RPMI8226 (cell line): Measurements from ENCODE around the gene DCAF16.
"Not testable (repeated sequence)": the region's sequence is repeated elsewhere in the genome, so short reads cannot be mapped to it uniquely, and the experiment has no call there.

Experiments used
- DNase-seq: peaks from one replicate; pipeline ENCODE4 v3.0.0-alpha.2; 2015

Gene DCAF16

GRCh38 chr4:17810260-17811077, at the start of gene DCAF16, which contains the start of gene NCAPG:
TSS of gene DCAF16 (minus strand) at chr4:17810757. CDS start at chr4:17804141, 6,616 bp downstream.
TSS of gene NCAPG (plus strand) at chr4:17810979. CDS start at chr4:17811078, 99 bp downstream.
- DNase-seq = peak; percentile 98

- DNase-seq = no peak
Observed at GRCh38 chr4:17859793-17860406, 49.3 kb upstream of the DCAF16 start.

GRCh38 chr4:17854036-17854435, 43.5 kb upstream of the DCAF16 start:
- no peak for DNase-seq

DNA sequence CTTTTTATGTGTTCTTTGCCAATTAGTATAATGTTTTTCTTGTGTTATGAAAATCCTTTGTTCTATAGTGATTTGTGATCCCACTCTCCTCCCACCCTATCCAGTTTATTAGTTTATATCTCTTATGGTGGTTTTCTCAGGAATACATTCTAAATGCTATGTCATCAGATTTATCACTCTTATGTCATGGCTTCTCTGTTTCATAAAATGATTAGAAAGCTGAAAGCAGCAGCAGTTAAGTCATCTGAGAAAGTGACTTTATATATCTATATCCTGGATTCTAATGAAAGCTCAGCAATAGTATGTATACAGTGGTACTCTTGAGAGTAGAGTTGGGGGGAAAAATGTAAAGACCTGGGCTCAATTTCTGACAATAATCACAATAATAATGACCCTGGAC, 41.4 kb upstream of the DCAF16 start:
- DNase-seq = no peak

DNA sequence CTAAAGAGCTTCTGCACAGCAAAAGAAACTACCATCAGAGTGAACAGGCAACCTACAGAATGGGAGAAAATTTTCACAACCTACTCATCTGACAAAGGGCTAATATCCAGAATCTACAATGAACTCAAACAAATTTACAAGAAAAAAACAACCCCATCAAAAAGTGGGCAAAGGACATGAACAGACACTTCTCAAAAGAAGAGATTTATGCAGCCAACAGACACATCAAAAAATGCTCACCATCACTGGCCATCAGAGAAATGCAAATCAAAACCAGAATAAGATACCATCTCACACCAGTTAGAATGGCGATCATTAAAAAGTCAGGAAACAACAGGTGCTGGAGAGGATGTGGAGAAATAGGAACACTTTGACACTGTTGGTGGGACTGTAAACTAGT, 39.7 kb upstream of the DCAF16 start:
- not testable (repeated sequence) for DNase-seq

DNA sequence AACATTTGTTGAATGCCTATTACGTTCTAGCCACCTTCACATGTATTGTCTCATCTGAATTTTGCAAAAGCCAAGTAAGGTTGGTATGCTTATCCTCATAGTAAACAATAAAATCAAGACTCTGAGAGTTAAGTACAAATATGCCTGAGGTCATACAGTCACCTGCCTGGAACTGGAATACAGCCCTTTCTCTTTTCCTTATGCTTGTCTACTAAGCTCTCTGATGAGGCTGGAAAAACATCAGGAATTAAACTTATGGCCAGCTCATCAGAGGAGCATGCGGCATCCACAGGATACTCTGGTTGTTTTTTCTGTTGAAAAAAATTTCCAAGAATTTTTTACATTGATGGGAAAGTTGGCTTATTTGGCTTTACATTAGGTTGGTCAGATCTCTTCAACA, 35.7 kb upstream of the DCAF16 start:
- DNase-seq = no peak

GRCh38 chr4:17823871-17824669, 13.5 kb upstream of the DCAF16 start:
- no peak for DNase-seq

DNA sequence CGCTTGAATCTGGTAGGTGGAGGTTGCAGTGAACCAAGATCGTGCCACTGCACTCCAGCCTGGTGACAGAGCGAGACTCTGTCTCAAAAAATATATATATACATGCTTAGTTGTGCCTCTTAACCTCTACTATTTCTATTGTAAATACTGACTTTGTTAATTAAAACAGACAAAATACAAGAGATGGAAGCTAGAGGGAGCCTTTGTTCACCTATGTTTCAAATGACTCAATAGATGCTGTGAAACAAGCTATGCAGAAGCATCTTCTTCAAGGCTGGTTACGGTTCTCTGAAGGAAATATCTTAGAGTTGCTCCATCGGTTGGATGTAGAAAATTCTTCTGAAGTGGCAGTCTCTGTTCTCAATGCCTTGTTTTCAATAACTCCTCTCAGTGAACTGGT, 6.5 kb upstream of the DCAF16 start:
- no peak for DNase-seq

- no peak for DNase-seq
Observed at GRCh38 chr4:17816142-17816541, 5.6 kb upstream of the DCAF16 start.

DNA sequence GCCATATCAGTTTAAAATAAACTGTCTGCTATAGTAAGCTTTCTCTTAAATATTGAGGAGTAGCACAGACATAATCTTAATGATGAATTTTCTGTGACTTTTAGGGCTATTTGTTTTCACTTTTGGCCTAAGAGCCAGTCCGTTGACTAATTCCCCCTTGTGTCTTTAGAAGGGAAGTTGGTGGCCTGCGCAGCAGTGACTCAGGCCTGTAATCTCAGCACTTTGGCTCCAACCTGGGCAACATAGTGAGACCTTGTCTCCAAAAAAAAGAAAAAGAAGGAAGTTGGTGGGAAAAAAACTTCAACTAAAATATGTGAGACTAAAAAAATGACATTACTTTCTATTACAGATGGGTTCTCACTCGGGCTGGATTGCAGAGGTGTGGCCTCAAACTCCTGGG, 3.6 kb upstream of the DCAF16 start:
- DNase-seq = no peak

DNA sequence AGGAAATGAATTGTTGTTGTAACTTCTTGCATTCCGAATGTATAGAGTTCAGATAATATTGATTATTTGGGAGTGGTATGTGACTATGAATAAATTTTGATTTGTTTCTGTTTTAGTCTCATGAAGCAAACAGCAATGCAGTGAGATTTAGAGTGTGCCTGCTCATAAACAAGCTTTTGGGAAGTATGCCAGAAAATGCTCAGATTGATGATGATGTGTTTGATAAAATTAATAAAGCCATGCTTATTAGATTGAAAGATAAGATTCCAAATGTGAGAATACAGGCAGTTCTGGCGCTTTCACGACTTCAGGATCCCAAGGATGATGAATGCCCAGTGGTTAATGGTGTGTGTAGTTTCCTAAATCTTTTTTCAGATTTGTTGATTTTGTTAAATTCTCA, 2.2 kb upstream of the DCAF16 start:
- no peak for DNase-seq

GRCh38 chr4:17812125-17812524, 1.6 kb upstream of the DCAF16 start:
- no peak for DNase-seq

GRCh38 chr4:17811078-17811603, 584 bp upstream of the DCAF16 start:
- DNase-seq = no peak

GRCh38 chr4:17809667-17810066, 890 bp downstream of the DCAF16 start:
- DNase-seq = no peak

DNA sequence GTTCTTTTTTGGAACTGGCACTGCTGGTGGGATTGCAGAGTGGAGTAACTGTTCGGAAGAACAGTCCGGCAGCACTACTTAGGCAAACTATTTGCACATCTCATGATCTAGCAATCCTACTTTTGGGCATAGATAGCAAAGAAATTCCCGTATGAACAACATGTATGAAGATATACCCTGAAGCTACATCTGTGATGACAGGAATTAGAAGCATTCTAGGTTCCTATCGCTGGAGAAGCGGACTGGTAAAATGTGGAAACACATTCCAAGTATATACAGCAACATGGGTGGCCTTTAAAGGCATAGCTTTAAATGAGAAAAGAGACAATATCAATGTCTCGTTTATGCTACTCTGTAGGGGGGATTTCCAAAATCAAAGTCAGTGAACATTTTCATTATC, 3.1 kb downstream of the DCAF16 start:
- no peak for DNase-seq

- no peak for DNase-seq
Observed at GRCh38 chr4:17805580-17806155, 4.9 kb downstream of the DCAF16 start.

- no peak for DNase-seq
Observed at GRCh38 chr4:17797808-17798207, 12.7 kb downstream of the DCAF16 start.

GRCh38 chr4:17794730-17795129, 15.8 kb downstream of the DCAF16 start:
- no peak for DNase-seq

- DNase-seq = no peak
Observed at GRCh38 chr4:17788956-17789355, 21.6 kb downstream of the DCAF16 start.

DNA sequence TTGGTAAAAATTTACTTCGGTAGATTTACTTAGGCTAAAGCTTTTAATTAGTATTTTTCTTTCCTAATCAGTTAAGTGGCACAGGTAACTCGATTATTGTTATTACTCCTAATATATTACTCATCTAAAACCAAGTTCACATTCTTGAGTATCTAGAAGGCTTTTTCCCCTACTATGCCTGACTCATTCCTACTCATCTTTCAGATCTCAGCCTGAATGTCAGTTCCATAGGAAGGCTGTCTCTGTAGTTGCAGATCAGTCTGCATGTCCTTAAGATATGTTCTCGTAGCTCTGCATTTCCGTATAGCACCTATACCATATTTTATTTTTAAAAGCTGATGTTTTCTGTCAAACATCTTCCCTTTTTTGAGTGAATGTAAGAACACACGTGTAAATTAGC, 23.2 kb downstream of the DCAF16 start:
- DNase-seq = no peak

GRCh38 chr4:17786567-17786966, 24.0 kb downstream of the DCAF16 start:
- DNase-seq = peak; percentile 31

- DNase-seq = no peak
Observed at GRCh38 chr4:17785858-17786257, 24.7 kb downstream of the DCAF16 start.
